SK-N-SH treated with all-trans-retinoic acid at 6 μM for 48 hours (cell line): ENCODE results near the gene ST3GAL5.

ENCODE experiments used
- ATAC-seq: fragments of 200-7000 bp; cut with Tn5 transposase; 3 replicates; pipeline ENCODE4 v1.9.1; 2020; ENCODE audit warnings: mild to moderate bottlenecking, moderate library complexity
- BACH2 ChIP-seq: fragments of 250-450 bp; sonication (Bioruptor Pico); IDR thresholded peaks from 2 replicates; pipeline ENCODE4 v1.9.0; 2021; ENCODE audit warnings: mild to moderate bottlenecking, borderline replicate concordance
- CSDC2 ChIP-seq: fragments of 250-450 bp; sonication (Bioruptor Pico); IDR thresholded peaks from 2 replicates; pipeline ENCODE4 v1.5.0; 2020; ENCODE audit warnings: mild to moderate bottlenecking, moderate library complexity
- ESRRG ChIP-seq: fragments of 250-450 bp; sonication (Bioruptor Pico); IDR thresholded peaks from 2 replicates; pipeline ENCODE4 v1.6.1; 2021; ENCODE audit warnings: mild to moderate bottlenecking
- ISL1 ChIP-seq: fragments of 250-450 bp; sonication (Bioruptor Pico); IDR thresholded peaks from 2 replicates; pipeline ENCODE4 v2.1.2; 2022; ENCODE audit warnings: mild to moderate bottlenecking, moderate library complexity
- OSR1 ChIP-seq: fragments of 250-450 bp; sonication (Bioruptor Pico); IDR thresholded peaks from 2 replicates; pipeline ENCODE4 v1.8.0; 2022; ENCODE audit warnings: moderate library complexity, mild to moderate bottlenecking, inconsistent platforms
- RARB ChIP-seq: fragments of 250-450 bp; sonication (Bioruptor Pico); IDR thresholded peaks from 2 replicates; pipeline ENCODE4 v1.8.0; 2021; ENCODE audit warnings: mild to moderate bottlenecking, moderate library complexity
- TCF4 ChIP-seq: fragments of 250-450 bp; sonication (Bioruptor Pico); IDR thresholded peaks from 2 replicates; pipeline ENCODE4 v1.8.0; 2021; ENCODE audit warnings: mild to moderate bottlenecking, moderate library complexity, borderline replicate concordance
- TOX ChIP-seq: fragments of 250-450 bp; sonication (Bioruptor Pico); IDR thresholded peaks from 2 replicates; pipeline ENCODE4 v1.8.0; 2021; ENCODE audit warnings: mild to moderate bottlenecking, moderate library complexity, borderline replicate concordance
- ZC3H10 ChIP-seq: fragments of 250-450 bp; sonication (Bioruptor Pico); IDR thresholded peaks from 2 replicates; pipeline ENCODE4 v1.5.1; 2021; ENCODE audit warnings: mild to moderate bottlenecking, moderate library complexity
- ZFP3 ChIP-seq: fragments of 250-450 bp; sonication (Bioruptor Pico); IDR thresholded peaks from 2 replicates; pipeline ENCODE4 v1.5.0; 2020; ENCODE audit warnings: mild to moderate bottlenecking, moderate library complexity
- ZFP30 ChIP-seq: fragments of 450-650 bp; formaldehyde crosslinking; IDR thresholded peaks from 2 replicates; pipeline ENCODE4 v1.5.0; 2022; ENCODE audit warnings: mild to moderate bottlenecking, moderate library complexity
- ZNF565 ChIP-seq: fragments of 450-650 bp; formaldehyde crosslinking; conservative IDR thresholded peaks from 2 replicates; pipeline ENCODE4 v1.5.0; 2020; ENCODE audit warnings: low read depth, mild to moderate bottlenecking, moderate library complexity
- ZNF70 ChIP-seq: fragments of 450-650 bp; formaldehyde crosslinking; IDR thresholded peaks from 2 replicates; pipeline ENCODE4 v1.5.0; 2020; ENCODE audit warnings: mild to moderate bottlenecking, moderate library complexity
- ZNF8 ChIP-seq: fragments of 450-650 bp; formaldehyde crosslinking; IDR thresholded peaks from 2 replicates; pipeline ENCODE4 v1.5.0; 2020; ENCODE audit warnings: mild to moderate bottlenecking, moderate library complexity
- TF ChIP-seq, protein P1 (sequence below): fragments of 250-450 bp; sonication (Bioruptor Pico); IDR thresholded peaks from 2 replicates; pipeline ENCODE4 v1.5.1; 2021; ENCODE audit warnings: mild to moderate bottlenecking, moderate library complexity
- TF ChIP-seq, protein P2 (sequence below): fragments of 250-450 bp; sonication (Bioruptor Pico); IDR thresholded peaks from 2 replicates; pipeline ENCODE4 v1.8.0; 2020; ENCODE audit warnings: mild to moderate bottlenecking, moderate library complexity, borderline replicate concordance
- TF ChIP-seq, protein P3 (sequence below): fragments of 250-450 bp; sonication (Bioruptor Pico); IDR thresholded peaks from 2 replicates; pipeline ENCODE4 v1.8.0; 2021; ENCODE audit warnings: low read depth, mild to moderate bottlenecking, moderate library complexity, borderline replicate concordance
- TF ChIP-seq, protein P4 (sequence below): fragments of 250-450 bp; sonication (Bioruptor Pico); IDR thresholded peaks from 2 replicates; pipeline ENCODE4 v1.5.0; 2020; ENCODE audit warnings: mild to moderate bottlenecking, moderate library complexity

ST3GAL5 gene

DNA sequence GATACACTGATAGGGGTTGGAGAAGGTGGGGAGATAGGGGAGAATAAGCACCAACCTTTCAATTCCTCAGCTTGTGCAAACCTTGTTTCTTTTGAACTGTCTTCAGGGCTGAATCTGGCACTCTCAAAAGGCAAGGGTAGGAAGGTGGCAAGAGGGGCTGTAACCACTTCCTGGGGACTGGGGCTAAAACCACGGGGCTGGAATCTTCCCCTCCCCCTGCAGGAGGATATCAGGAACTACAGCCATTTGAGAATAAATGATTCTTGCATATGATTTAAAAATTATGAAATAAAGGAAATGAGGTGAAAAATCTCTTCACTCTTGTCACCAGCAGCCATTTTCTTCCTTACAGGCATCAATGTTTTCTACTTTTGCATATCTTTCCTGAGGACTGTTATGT lies 84.2 kb downstream of the ST3GAL5 start:
- peak; percentile 24; the same call in 1 of the 3 replicates for ATAC-seq
- no peak for TF ChIP-seq BACH2 (CRISPR knock-in tag)
- TF ChIP-seq ZC3H10: no peak
- TF ChIP-seq, protein P1, sequence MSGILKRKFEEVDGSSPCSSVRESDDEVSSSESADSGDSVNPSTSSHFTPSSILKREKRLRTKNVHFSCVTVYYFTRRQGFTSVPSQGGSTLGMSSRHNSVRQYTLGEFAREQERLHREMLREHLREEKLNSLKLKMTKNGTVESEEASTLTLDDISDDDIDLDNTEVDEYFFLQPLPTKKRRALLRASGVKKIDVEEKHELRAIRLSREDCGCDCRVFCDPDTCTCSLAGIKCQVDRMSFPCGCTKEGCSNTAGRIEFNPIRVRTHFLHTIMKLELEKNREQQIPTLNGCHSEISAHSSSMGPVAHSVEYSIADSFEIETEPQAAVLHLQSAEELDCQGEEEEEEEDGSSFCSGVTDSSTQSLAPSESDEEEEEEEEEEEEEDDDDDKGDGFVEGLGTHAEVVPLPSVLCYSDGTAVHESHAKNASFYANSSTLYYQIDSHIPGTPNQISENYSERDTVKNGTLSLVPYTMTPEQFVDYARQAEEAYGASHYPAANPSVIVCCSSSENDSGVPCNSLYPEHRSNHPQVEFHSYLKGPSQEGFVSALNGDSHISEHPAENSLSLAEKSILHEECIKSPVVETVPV (CRISPR knock-in tag): no peak
- no peak for TF ChIP-seq TOX (CRISPR knock-in tag)
- TF ChIP-seq, protein P2, sequence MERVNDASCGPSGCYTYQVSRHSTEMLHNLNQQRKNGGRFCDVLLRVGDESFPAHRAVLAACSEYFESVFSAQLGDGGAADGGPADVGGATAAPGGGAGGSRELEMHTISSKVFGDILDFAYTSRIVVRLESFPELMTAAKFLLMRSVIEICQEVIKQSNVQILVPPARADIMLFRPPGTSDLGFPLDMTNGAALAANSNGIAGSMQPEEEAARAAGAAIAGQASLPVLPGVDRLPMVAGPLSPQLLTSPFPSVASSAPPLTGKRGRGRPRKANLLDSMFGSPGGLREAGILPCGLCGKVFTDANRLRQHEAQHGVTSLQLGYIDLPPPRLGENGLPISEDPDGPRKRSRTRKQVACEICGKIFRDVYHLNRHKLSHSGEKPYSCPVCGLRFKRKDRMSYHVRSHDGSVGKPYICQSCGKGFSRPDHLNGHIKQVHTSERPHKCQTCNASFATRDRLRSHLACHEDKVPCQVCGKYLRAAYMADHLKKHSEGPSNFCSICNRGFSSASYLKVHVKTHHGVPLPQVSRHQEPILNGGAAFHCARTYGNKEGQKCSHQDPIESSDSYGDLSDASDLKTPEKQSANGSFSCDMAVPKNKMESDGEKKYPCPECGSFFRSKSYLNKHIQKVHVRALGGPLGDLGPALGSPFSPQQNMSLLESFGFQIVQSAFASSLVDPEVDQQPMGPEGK: no peak
- TF ChIP-seq ZFP30: no peak
- no peak for TF ChIP-seq CSDC2 (CRISPR knock-in tag)
- TF ChIP-seq, protein P3, sequence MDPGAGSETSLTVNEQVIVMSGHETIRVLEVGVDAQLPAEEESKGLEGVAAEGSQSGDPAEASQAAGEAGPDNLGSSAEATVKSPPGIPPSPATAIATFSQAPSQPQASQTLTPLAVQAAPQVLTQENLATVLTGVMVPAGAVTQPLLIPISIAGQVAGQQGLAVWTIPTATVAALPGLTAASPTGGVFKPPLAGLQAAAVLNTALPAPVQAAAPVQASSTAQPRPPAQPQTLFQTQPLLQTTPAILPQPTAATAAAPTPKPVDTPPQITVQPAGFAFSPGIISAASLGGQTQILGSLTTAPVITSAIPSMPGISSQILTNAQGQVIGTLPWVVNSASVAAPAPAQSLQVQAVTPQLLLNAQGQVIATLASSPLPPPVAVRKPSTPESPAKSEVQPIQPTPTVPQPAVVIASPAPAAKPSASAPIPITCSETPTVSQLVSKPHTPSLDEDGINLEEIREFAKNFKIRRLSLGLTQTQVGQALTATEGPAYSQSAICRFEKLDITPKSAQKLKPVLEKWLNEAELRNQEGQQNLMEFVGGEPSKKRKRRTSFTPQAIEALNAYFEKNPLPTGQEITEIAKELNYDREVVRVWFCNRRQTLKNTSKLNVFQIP (CRISPR knock-in tag): no peak
- TF ChIP-seq ISL1: no peak

DNA sequence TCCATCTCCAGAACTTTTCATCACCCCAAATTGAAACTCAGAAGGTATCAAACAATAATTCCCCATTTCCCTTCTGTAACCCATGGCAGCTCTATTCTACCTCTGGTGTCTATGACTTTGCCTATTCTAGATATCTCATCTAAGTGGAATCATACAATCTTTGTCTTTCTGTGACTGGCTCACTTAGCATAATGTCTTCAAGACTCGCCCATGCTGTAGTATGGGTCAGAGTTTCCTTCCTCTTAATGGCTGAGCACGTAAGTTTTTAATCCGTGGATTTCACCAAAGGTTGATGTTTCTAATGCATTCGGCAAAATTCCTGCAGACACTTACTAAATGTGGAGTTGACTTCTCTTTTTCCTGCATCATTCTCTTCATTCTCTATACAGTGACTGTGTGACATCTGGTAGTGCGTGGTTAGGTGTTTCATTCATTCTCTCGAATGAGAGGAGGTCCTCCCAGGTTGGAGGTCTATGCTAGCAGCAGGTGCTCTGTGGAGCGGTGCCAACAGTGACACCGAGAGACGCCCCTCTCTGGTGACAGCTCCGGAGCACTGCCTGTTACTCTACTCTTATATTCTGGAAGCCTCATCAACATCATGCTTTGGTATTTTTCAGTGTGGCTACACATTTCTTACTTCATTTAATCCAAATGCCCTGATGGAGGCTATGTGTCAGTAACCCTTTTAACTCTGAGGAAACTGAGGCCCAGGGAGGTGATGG lies 84.9 kb downstream of the ST3GAL5 start:
- TF ChIP-seq TCF4 (no peak), ZC3H10 (no peak), ZFP30 (no peak), OSR1 (no peak)
- TF ChIP-seq, protein P1 (CRISPR knock-in tag): no peak
- TF ChIP-seq, all 23 proteins: peak for 0
- ATAC-seq: no peak

DNA sequence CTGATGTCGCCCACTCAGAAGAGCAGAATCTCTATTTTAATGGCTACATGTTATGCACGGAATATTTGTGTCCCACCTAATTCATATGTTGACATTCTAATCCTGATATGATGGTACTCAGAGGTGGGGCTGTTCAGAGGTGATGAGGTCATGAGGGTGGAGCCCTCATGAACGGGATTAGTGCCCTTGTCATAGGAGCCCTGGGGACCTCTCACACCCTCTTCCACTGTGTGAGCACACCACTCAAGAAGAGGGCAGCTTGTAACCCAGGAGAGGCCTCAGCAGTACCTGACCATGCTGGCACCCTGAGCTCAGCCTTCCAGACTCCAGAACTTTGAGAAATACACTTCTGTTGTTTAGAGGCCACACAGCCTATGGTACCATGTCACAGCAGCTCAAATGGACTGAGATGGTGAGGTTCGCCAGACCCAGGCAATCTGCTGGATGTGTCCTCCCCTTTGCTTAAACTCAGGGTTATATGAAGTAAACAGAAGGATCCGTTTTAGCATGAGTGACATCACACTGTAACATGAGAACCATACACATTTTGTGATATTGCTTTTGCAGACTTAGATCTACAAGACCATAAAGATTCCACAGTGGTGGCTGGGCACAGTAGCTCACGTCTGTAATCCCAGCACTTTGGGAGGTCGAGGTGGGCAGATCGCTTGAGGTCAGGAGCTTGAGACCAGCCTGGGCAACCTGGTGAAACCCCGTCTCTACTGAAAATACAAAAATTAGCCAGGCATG lies 86.3 kb downstream of the ST3GAL5 start:
- no peak for ATAC-seq
- TF ChIP-seq, protein P3 (CRISPR knock-in tag): no peak
- TF ChIP-seq ZNF8 (CRISPR knock-in tag) (no peak), TOX (CRISPR knock-in tag) (no peak), ZNF565 (CRISPR knock-in tag) (no peak), ZFP30 (no peak), TCF4 (no peak)

DNA sequence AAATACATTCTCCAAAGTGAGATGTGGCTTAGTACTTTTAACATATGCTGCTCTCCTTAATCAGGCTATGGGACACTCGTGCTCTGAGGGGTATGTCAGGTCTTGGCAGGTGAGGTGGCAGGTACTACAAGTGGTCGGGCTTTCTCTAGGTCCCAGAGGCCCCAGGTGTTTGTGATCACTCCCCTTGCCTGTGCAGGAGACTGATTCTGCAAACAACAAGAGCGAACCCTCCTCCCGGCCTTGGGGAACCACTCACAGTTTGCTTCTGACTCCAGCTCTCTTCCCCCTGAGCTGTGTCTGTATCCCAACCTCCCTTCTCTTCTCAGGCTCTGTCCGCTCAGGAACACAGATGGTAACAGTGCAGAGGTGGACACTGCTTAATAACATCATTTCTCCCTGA lies 86.9 kb downstream of the ST3GAL5 start:
- no peak for ATAC-seq
- TF ChIP-seq TOX (CRISPR knock-in tag) (no peak), OSR1 (no peak), ESRRG (CRISPR knock-in tag) (no peak), ZFP3 (CRISPR knock-in tag) (no peak), ZC3H10 (no peak), ZNF70 (no peak), RARB (CRISPR knock-in tag) (no peak), TCF4 (no peak), BACH2 (CRISPR knock-in tag) (no peak), ZFP30 (no peak), ISL1 (no peak)
- TF ChIP-seq, protein P2: no peak
- TF ChIP-seq, protein P4, sequence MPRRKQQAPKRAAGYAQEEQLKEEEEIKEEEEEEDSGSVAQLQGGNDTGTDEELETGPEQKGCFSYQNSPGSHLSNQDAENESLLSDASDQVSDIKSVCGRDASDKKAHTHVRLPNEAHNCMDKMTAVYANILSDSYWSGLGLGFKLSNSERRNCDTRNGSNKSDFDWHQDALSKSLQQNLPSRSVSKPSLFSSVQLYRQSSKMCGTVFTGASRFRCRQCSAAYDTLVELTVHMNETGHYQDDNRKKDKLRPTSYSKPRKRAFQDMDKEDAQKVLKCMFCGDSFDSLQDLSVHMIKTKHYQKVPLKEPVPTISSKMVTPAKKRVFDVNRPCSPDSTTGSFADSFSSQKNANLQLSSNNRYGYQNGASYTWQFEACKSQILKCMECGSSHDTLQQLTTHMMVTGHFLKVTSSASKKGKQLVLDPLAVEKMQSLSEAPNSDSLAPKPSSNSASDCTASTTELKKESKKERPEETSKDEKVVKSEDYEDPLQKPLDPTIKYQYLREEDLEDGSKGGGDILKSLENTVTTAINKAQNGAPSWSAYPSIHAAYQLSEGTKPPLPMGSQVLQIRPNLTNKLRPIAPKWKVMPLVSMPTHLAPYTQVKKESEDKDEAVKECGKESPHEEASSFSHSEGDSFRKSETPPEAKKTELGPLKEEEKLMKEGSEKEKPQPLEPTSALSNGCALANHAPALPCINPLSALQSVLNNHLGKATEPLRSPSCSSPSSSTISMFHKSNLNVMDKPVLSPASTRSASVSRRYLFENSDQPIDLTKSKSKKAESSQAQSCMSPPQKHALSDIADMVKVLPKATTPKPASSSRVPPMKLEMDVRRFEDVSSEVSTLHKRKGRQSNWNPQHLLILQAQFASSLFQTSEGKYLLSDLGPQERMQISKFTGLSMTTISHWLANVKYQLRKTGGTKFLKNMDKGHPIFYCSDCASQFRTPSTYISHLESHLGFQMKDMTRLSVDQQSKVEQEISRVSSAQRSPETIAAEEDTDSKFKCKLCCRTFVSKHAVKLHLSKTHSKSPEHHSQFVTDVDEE: no peak
- TF ChIP-seq, protein P3 (CRISPR knock-in tag): no peak
